WERI-Rb-1 (cell line): ENCODE data around the gene CACNA1D.

Experiments
- DNase-seq: peaks from one replicate; pipeline ENCODE4 v3.0.0-alpha.2; 2020
- H3K27ac ChIP-seq: fragments of 250-450 bp; sonication (Bioruptor Pico); 2 replicates; pipeline ENCODE4 v1.5.1; 2020; ENCODE audit warnings: mild to moderate bottlenecking, moderate library complexity
- H3K27me3 ChIP-seq: fragments of 250-450 bp; sonication (Bioruptor Pico); 2 replicates; pipeline ENCODE4 v1.5.1; 2021; ENCODE audit warnings: mild to moderate bottlenecking, low read depth, moderate library complexity; ENCODE audit not compliant: insufficient read depth, severe bottlenecking
- H3K36me3 ChIP-seq: fragments of 250-450 bp; sonication (Bioruptor Pico); 2 replicates; pipeline ENCODE4 v1.5.1; 2020; ENCODE audit warnings: mild to moderate bottlenecking, moderate library complexity
- H3K4me3 ChIP-seq: 2 replicates; pipeline ENCODE4 v1.5.1; 2011; ENCODE audit warnings: low read depth, mild to moderate bottlenecking, control low read depth, low read length
- H3K9me3 ChIP-seq: fragments of 250-450 bp; sonication (Bioruptor Pico); 2 replicates; pipeline ENCODE4 v1.5.1; 2021; ENCODE audit warnings: mild to moderate bottlenecking, moderate library complexity; ENCODE audit not compliant: severe bottlenecking
- CTCF ChIP-seq: IDR thresholded peaks from 2 replicates; pipeline ENCODE4 v1.5.1; 2011; ENCODE audit warnings: low read depth, mild to moderate bottlenecking, control low read depth, inconsistent platforms, low read length

Gene CACNA1D

GRCh38 chr3:53534676-53535400 lies 40.4 kb downstream of the CACNA1D start:
- no peak overlapping the region for H3K27ac ChIP-seq
- DNase-seq = no peak

GRCh38 chr3:53536282-53536681 lies 41.9 kb downstream of the CACNA1D start:
- no peak overlapping the region for H3K4me3 ChIP-seq
- DNase-seq = no peak
- no peaks in the 10 kb centered on the region for H3K9me3 ChIP-seq
- no peak for TF ChIP-seq CTCF
- no peaks in the 10 kb centered on the region for H3K36me3 ChIP-seq
- H3K27me3 ChIP-seq = no peaks in the 10 kb centered on the region
- no peak overlapping the region for H3K27ac ChIP-seq

More at GRCh38 chr3:53534676-53535400, 40.4 kb downstream of the CACNA1D start:
- TF ChIP-seq CTCF = no peak
- Histone ChIP-seq H3K4me3 (no peak overlapping the region), H3K36me3 (no peaks in the 10 kb centered on the region), H3K27me3 (no peaks in the 10 kb centered on the region), H3K9me3 (no peaks in the 10 kb centered on the region)

- Histone ChIP-seq H3K27ac (no peak overlapping the region), H3K9me3 (no peaks in the 10 kb centered on the region), H3K4me3 (no peak overlapping the region), H3K27me3 (no peaks in the 10 kb centered on the region), H3K36me3 (no peaks in the 10 kb centered on the region)
- no peak for DNase-seq
- no peak for TF ChIP-seq CTCF
Observed at GRCh38 chr3:53544357-53544756, 49.9 kb downstream of the CACNA1D start.

- no peaks in the 10 kb centered on the region for H3K27me3 ChIP-seq
- no peak for DNase-seq
- no peaks in the 10 kb centered on the region for H3K9me3 ChIP-seq
- no peak overlapping the region for H3K27ac ChIP-seq
- TF ChIP-seq CTCF = no peak
- no peak overlapping the region for H3K4me3 ChIP-seq
- H3K36me3 ChIP-seq = no peaks in the 10 kb centered on the region
Observed at GRCh38 chr3:53545310-53545995, 51.0 kb downstream of the CACNA1D start.

GRCh38 chr3:53545996-53546359 lies 51.6 kb downstream of the CACNA1D start:
- no peak overlapping the region for H3K27ac ChIP-seq
- TF ChIP-seq CTCF = no peak
- DNase-seq = no peak
- H3K27me3 ChIP-seq = no peaks in the 10 kb centered on the region
- H3K9me3 ChIP-seq = no peaks in the 10 kb centered on the region
- H3K36me3 ChIP-seq = no peaks in the 10 kb centered on the region
- no peak overlapping the region for H3K4me3 ChIP-seq

- no peak for TF ChIP-seq CTCF
- Histone ChIP-seq H3K27me3 (no peaks in the 10 kb centered on the region), H3K27ac (no peak overlapping the region), H3K9me3 (no peaks in the 10 kb centered on the region), H3K36me3 (no peaks in the 10 kb centered on the region), H3K4me3 (no peak overlapping the region)
- DNase-seq = no peak
Observed at GRCh38 chr3:53547327-53547726, 52.9 kb downstream of the CACNA1D start.
